Naive thymus-derived CD8-positive, alpha-beta T cell (primary cell): ENCODE data around the gene ETNK2. TPM values are rescaled to one million over a fixed set of nuclear protein-coding genes. Genes with fewer than 3 reads are reported as not detected.

ENCODE experiments used
- ATAC-seq, 2 donors: fragments of 150-1000 bp; cut with Tn5 transposase in 1 of 2; sonication (Bioruptor Pico), chemical (Tn5 transposase) in 1 of 2; 1 replicate in 1 of 2; 2 replicates in 1 of 2; pipeline ENCODE4 v1.10.0; 2021; ENCODE audit warnings: mild to moderate bottlenecking in 2 of 2, moderate library complexity in 2 of 2
- POLR2A ChIA-PET: fragments of 350-600 bp; sonication (Branson Sonifier 250); formaldehyde crosslinking; loops from one replicate; lab custom pipeline; 2021; ENCODE audit warnings: antibody characterized with exemption; lab: Charles Lee
- DNase-seq, 10 donors: peaks; one replicate each; pipeline versions ENCODE4 v3.0.0 to v3.0.0-alpha.2; 2020 to 2022
- H3K27ac Mint-ChIP-seq, 10 donors: one replicate each; pipeline ENCODE4 v1.8.0; 2020 to 2022; ENCODE audit warnings: mild to moderate bottlenecking in 10 of 10, mixed read lengths in 10 of 10, moderate library complexity in 4 of 10, inconsistent platforms in 1 of 10
- H3K27me3 Mint-ChIP-seq, 5 donors: one replicate each; pipeline ENCODE4 v1.8.0; 2021 to 2022; ENCODE audit warnings: mixed read lengths in 5 of 5
- H3K36me3 Mint-ChIP-seq, 3 donors: one replicate each; pipeline ENCODE4 v1.8.0; 2020 to 2022; ENCODE audit warnings: mixed read lengths in 3 of 3, mild to moderate bottlenecking in 2 of 3, inconsistent platforms in 1 of 3
- H3K4me1 Mint-ChIP-seq, 4 donors: one replicate each; pipeline ENCODE4 v1.8.0; 2021 to 2022; ENCODE audit warnings: mixed read lengths in 4 of 4
- H3K4me3 Mint-ChIP-seq, 10 donors: one replicate each; pipeline ENCODE4 v1.8.0; 2020 to 2022; ENCODE audit warnings: mild to moderate bottlenecking in 10 of 10, mixed read lengths in 10 of 10, moderate library complexity in 6 of 10, inconsistent platforms in 1 of 10
- H3K9me3 Mint-ChIP-seq, 9 donors: one replicate each; pipeline ENCODE4 v1.8.0; 2020 to 2022; ENCODE audit warnings: mixed read lengths in 9 of 9, mild to moderate bottlenecking in 3 of 9, inconsistent platforms in 1 of 9, moderate library complexity in 1 of 9
- polyA plus RNA-seq, 3 donors: library from polyadenylated mRNA; unstranded; fragments of 300-500 nt; fragmentation: Illumina TruSeq; gene quantifications; one replicate each; pipeline ENCODE4 v1.2.3, GENCODE V29; 2021
- total RNA-seq, 8 experiments: library from RNA in 2 of 8; stranded (reverse) in 2 of 8; gene quantifications; one replicate each; pipeline ENCODE4 v1.2.3 and lab custom pipeline; 2021 to 2026

Gene ETNK2
- total and polyA plus RNA-seq, 5 experiments from 2014 or later = 3.8 to 5.2 (median 4.2) TPM

GRCh38 chr1:204128464-204128963 lies 23.3 kb downstream of the ETNK2 start:
- DNase-seq (no peak), ATAC-seq (peak; percentile 10 to 12)
- H3K4me3 Mint-ChIP-seq = peak overlapping the region in 2 of 10 donors; percentile 39
- peaks cover 0 to 3% (median 0%) of the 10 kb centered on the region in 5 donors for H3K27me3 Mint-ChIP-seq
- POLR2A ChIA-PET = interaction anchor here (0.5 to 1.5 kb wide), 2 partner anchors 268 to 829 kb away, joined by 3 to 16 read pairs; partner anchors contain the start of gene SNRPE
- H3K9me3 Mint-ChIP-seq = no peaks in the 10 kb centered on the region
- H3K27ac Mint-ChIP-seq = peak overlapping the region in 1 of 10 donors; percentile 28
- peaks cover 2 to 11% (median 5%) of the 10 kb centered on the region in 4 donors for H3K4me1 Mint-ChIP-seq
- no peaks in the 10 kb centered on the region for H3K36me3 Mint-ChIP-seq

GRCh38 chr1:204127597-204128242 lies 24.1 kb downstream of the ETNK2 start:
- H3K4me1 Mint-ChIP-seq = peaks cover 2 to 11% (median 5%) of the 10 kb centered on the region in 4 donors
- no peaks in the 10 kb centered on the region for H3K36me3 Mint-ChIP-seq
- POLR2A ChIA-PET = no interaction called here
- peaks cover 0 to 3% (median 0%) of the 10 kb centered on the region in 5 donors for H3K27me3 Mint-ChIP-seq
- ATAC-seq (no peak), DNase-seq (no peak)
- H3K4me3 Mint-ChIP-seq = no peak overlapping the region
- H3K27ac Mint-ChIP-seq = no peak overlapping the region
- H3K9me3 Mint-ChIP-seq = no peaks in the 10 kb centered on the region

- DNase-seq (no peak), ATAC-seq (no peak)
- POLR2A ChIA-PET = no interaction called here
Measured at GRCh38 chr1:204126956-204127355, 24.9 kb downstream of the ETNK2 start.

GRCh38 chr1:204126386-204126785 lies 25.5 kb downstream of the ETNK2 start:
- peaks cover 0 to 3% (median 0%) of the 10 kb centered on the region in 5 donors for H3K27me3 Mint-ChIP-seq
- no peak overlapping the region for H3K4me3 Mint-ChIP-seq
- H3K27ac Mint-ChIP-seq = no peak overlapping the region
- POLR2A ChIA-PET = no interaction called here
- peaks cover 2 to 11% (median 5%) of the 10 kb centered on the region in 4 donors for H3K4me1 Mint-ChIP-seq
- DNase-seq (no peak), ATAC-seq (no peak)
- no peaks in the 10 kb centered on the region for H3K36me3 Mint-ChIP-seq
- H3K9me3 Mint-ChIP-seq = no peaks in the 10 kb centered on the region

More at GRCh38 chr1:204126956-204127355, 24.9 kb downstream of the ETNK2 start:
- Mint-ChIP-seq H3K9me3 (no peaks in the 10 kb centered on the region), H3K4me3 (no peak overlapping the region), H3K36me3 (no peaks in the 10 kb centered on the region), H3K27me3 (peaks cover 0 to 3% (median 0%) of the 10 kb centered on the region in 5 donors), H3K27ac (no peak overlapping the region), H3K4me1 (peaks cover 2 to 11% (median 5%) of the 10 kb centered on the region in 4 donors)

GRCh38 chr1:204125759-204126351 lies 26.0 kb downstream of the ETNK2 start:
- no peaks in the 10 kb centered on the region for H3K36me3 Mint-ChIP-seq
- no peaks in the 10 kb centered on the region for H3K9me3 Mint-ChIP-seq
- no peak overlapping the region for H3K27ac Mint-ChIP-seq
- peaks cover 2 to 11% (median 5%) of the 10 kb centered on the region in 4 donors for H3K4me1 Mint-ChIP-seq
- ATAC-seq (no peak), DNase-seq (no peak)
- POLR2A ChIA-PET = no interaction called here
- H3K27me3 Mint-ChIP-seq = peaks cover 0 to 3% (median 0%) of the 10 kb centered on the region in 5 donors
- H3K4me3 Mint-ChIP-seq = no peak overlapping the region

- no peaks in the 10 kb centered on the region for H3K9me3 Mint-ChIP-seq
- H3K27ac Mint-ChIP-seq = no peak overlapping the region
- no peaks in the 10 kb centered on the region for H3K36me3 Mint-ChIP-seq
- POLR2A ChIA-PET = no interaction called here
- ATAC-seq (no peak), DNase-seq (no peak)
- no peak overlapping the region for H3K4me3 Mint-ChIP-seq
- H3K4me1 Mint-ChIP-seq = peaks cover 2 to 11% (median 5%) of the 10 kb centered on the region in 4 donors
- H3K27me3 Mint-ChIP-seq = peaks cover 0 to 3% (median 0%) of the 10 kb centered on the region in 5 donors
Measured at GRCh38 chr1:204124639-204125038, 27.2 kb downstream of the ETNK2 start.

GRCh38 chr1:204123376-204123775 lies 28.5 kb downstream of the ETNK2 start:
- Mint-ChIP-seq H3K27ac (no peak overlapping the region), H3K36me3 (no peaks in the 10 kb centered on the region), H3K4me1 (no peaks in the 10 kb centered on the region), H3K4me3 (no peak overlapping the region), H3K27me3 (no peaks in the 10 kb centered on the region), H3K9me3 (no peaks in the 10 kb centered on the region)
- ATAC-seq = no peak
- POLR2A ChIA-PET = no interaction called here
- no peak for DNase-seq

- DNase-seq (no peak), ATAC-seq (no peak)
- no peaks in the 10 kb centered on the region for H3K36me3 Mint-ChIP-seq
- no peaks in the 10 kb centered on the region for H3K9me3 Mint-ChIP-seq
- no peaks in the 10 kb centered on the region for H3K27me3 Mint-ChIP-seq
- no peaks in the 10 kb centered on the region for H3K4me1 Mint-ChIP-seq
- no peak overlapping the region for H3K4me3 Mint-ChIP-seq
- POLR2A ChIA-PET = no interaction called here
- peak overlapping the region in 2 of 10 donors; percentile 43 to 62 for H3K27ac Mint-ChIP-seq
Measured at GRCh38 chr1:204121840-204122555, 29.8 kb downstream of the ETNK2 start.

- H3K27me3 Mint-ChIP-seq = peaks cover 0 to 3% (median 0%) of the 10 kb centered on the region in 5 donors
- peaks cover 0 to 2% (median under 1%) of the 10 kb centered on the region in 4 donors for H3K4me1 Mint-ChIP-seq
- no peaks in the 10 kb centered on the region for H3K36me3 Mint-ChIP-seq
- H3K9me3 Mint-ChIP-seq = peaks cover 0 to 2% (median 0%) of the 10 kb centered on the region in 9 donors
- no peak overlapping the region for H3K27ac Mint-ChIP-seq
- no peak for DNase-seq
- no peak overlapping the region for H3K4me3 Mint-ChIP-seq
- POLR2A ChIA-PET = no interaction called here
- ATAC-seq = no peak
Measured at GRCh38 chr1:204116539-204116938, 35.3 kb downstream of the ETNK2 start.

- Mint-ChIP-seq H3K36me3 (no peaks in the 10 kb centered on the region), H3K9me3 (peaks cover 0 to 2% (median 0%) of the 10 kb centered on the region in 9 donors), H3K4me1 (peaks cover 0 to 2% (median under 1%) of the 10 kb centered on the region in 4 donors), H3K27me3 (peaks cover 0 to 3% (median 0%) of the 10 kb centered on the region in 5 donors), H3K4me3 (no peak overlapping the region), H3K27ac (no peak overlapping the region)
- POLR2A ChIA-PET = interaction anchor here (0.6 kb wide), 1 partner anchor 374 kb away, joined by 3 read pairs; no protein-coding TSS in a partner anchor
- no peak for DNase-seq
- no peak for ATAC-seq
Measured at GRCh38 chr1:204115116-204115515, 36.7 kb downstream of the ETNK2 start.

- no peak for DNase-seq
- POLR2A ChIA-PET = no interaction called here
- ATAC-seq = no peak
- Mint-ChIP-seq H3K27me3 (peaks cover 0 to 3% (median 0%) of the 10 kb centered on the region in 5 donors), H3K27ac (no peak overlapping the region), H3K4me3 (no peak overlapping the region), H3K4me1 (peaks cover 0 to 2% (median under 1%) of the 10 kb centered on the region in 4 donors), H3K36me3 (no peaks in the 10 kb centered on the region), H3K9me3 (peaks cover 0 to 2% (median 0%) of the 10 kb centered on the region in 9 donors)
Measured at GRCh38 chr1:204114606-204115005, 37.2 kb downstream of the ETNK2 start.

- Mint-ChIP-seq H3K4me3 (no peak overlapping the region), H3K36me3 (no peaks in the 10 kb centered on the region), H3K9me3 (peaks cover 0 to 2% (median 0%) of the 10 kb centered on the region in 9 donors), H3K4me1 (peaks cover 0 to 4% (median 2%) of the 10 kb centered on the region in 4 donors), H3K27ac (no peak overlapping the region), H3K27me3 (peaks cover 0 to 3% (median 2%) of the 10 kb centered on the region in 5 donors)
- no peak for DNase-seq
- no peak for ATAC-seq
- POLR2A ChIA-PET = no interaction called here
Measured at GRCh38 chr1:204113896-204114295, 37.9 kb downstream of the ETNK2 start.
